ENCODE data around the gene ANG.
"Not testable (repeated sequence)": the region's sequence is repeated elsewhere in the genome, so short reads cannot be mapped to it uniquely, and the experiment has no call there.

GRCh38 chr14:20642755-20643154 lies 45.8 kb upstream of the ANG start:
- not testable (repeated sequence) for TF ChIP-seq CTCF, POLR2A (IDR thresholded peaks at IDR 0.05)

All from esophagus squamous epithelium (tissue), 4 donors.